HCT116 (cell line): ENCODE data around the gene DLG2.

Experiments
- CTCF ChIP-seq, 3 experiments: fragments of 200-600 bp in 1 of 3; sonication (generic) in 1 of 3; IDR thresholded peaks in 2 of 3; conservative IDR thresholded peaks in 1 of 3; 2 replicates each; pipeline ENCODE4 v1.5.1; 2012 to 2017; ENCODE audit warnings: low read depth in 2 of 3, low read length in 2 of 3, antibody characterized with exemption in 1 of 3, borderline replicate concordance in 1 of 3, control low read depth in 1 of 3, mild to moderate bottlenecking in 1 of 3, mixed read lengths in 1 of 3, mixed run types in 1 of 3, moderate library complexity in 1 of 3; ENCODE audit not compliant: insufficient read depth in 1 of 3
- EZH2 ChIP-seq: fragments of 200-600 bp; sonication (generic); IDR thresholded peaks from 2 replicates; pipeline ENCODE4 v1.6.1; 2017; ENCODE audit warnings: antibody characterized with exemption, mixed run types
- POLR2A ChIP-seq: IDR thresholded peaks from 2 replicates; pipeline ENCODE4 v1.7.0; 2011; ENCODE audit warnings: borderline replicate concordance; ENCODE audit not compliant: insufficient read depth, insufficient read length; ENCODE audit errors: extremely low read depth
- RAD21 ChIP-seq: IDR thresholded peaks from 2 replicates; pipeline ENCODE4 v1.6.1; 2012; ENCODE audit warnings: low read depth, mild to moderate bottlenecking
- SIN3A ChIP-seq: IDR thresholded peaks from 2 replicates; pipeline ENCODE4 v1.6.1; 2012; ENCODE audit warnings: low read depth
- SP1 ChIP-seq: IDR thresholded peaks from 2 replicates; pipeline ENCODE4 v1.6.1; 2012; ENCODE audit warnings: low read depth
- SRF ChIP-seq: IDR thresholded peaks from 2 replicates; pipeline ENCODE4 v1.6.1; 2012; ENCODE audit warnings: low read depth
- ZNF274 ChIP-seq: fragments of 200-500 bp; sonication (Bioruptor generic); IDR thresholded peaks from 2 replicates; pipeline ENCODE4 v1.6.1; 2014; ENCODE audit warnings: mild to moderate bottlenecking, low read depth, low read length, inconsistent platforms

GRCh38 chr11:85089654-85090053, 537.5 kb downstream of the DLG2 start:
- TF ChIP-seq CTCF (IDR thresholded peaks at IDR 0.05 in 2 of 3, conservative IDR thresholded peaks at IDR 0.05 in 1 of 3; ENCODE audit: borderline replicate concordance in 1 of 3, insufficient read depth in 1 of 3, low read depth in 2 of 3, low read length in 2 of 3) (no peak), EZH2 (no peak), ZNF274 (no peak), SIN3A (no peak), POLR2A (no peak), RAD21 (no peak), SP1 (no peak), SRF (no peak)
